PFSK-1 (cell line): ENCODE results near the gene PLK5.

Experiments
- SIN3A ChIP-seq: IDR thresholded peaks from 2 replicates; pipeline ENCODE4 v1.6.1; 2012; ENCODE audit warnings: mild to moderate bottlenecking, low read length, moderate library complexity, borderline replicate concordance; ENCODE audit not compliant: insufficient read depth
- TAF1 ChIP-seq: IDR thresholded peaks from 2 replicates; pipeline ENCODE4 v1.6.1; 2012; ENCODE audit warnings: low read length, control low read depth, borderline replicate concordance; ENCODE audit not compliant: insufficient read depth

- no peak for TF ChIP-seq TAF1
- TF ChIP-seq SIN3A: no peak
These were observed 8.7 kb upstream of the PLK5 start for GRCh38 chr19:1514986-1515721.
